ENCODE results near the gene CMC1.
"Not testable (repeated sequence)": the region's sequence is repeated elsewhere in the genome, so short reads cannot be mapped to it uniquely, and the experiment has no call there.

The CMC1 gene
- total RNA-seq = 8.6 to 100 (median 22.9) reads per million in 9 experiments

DNA sequence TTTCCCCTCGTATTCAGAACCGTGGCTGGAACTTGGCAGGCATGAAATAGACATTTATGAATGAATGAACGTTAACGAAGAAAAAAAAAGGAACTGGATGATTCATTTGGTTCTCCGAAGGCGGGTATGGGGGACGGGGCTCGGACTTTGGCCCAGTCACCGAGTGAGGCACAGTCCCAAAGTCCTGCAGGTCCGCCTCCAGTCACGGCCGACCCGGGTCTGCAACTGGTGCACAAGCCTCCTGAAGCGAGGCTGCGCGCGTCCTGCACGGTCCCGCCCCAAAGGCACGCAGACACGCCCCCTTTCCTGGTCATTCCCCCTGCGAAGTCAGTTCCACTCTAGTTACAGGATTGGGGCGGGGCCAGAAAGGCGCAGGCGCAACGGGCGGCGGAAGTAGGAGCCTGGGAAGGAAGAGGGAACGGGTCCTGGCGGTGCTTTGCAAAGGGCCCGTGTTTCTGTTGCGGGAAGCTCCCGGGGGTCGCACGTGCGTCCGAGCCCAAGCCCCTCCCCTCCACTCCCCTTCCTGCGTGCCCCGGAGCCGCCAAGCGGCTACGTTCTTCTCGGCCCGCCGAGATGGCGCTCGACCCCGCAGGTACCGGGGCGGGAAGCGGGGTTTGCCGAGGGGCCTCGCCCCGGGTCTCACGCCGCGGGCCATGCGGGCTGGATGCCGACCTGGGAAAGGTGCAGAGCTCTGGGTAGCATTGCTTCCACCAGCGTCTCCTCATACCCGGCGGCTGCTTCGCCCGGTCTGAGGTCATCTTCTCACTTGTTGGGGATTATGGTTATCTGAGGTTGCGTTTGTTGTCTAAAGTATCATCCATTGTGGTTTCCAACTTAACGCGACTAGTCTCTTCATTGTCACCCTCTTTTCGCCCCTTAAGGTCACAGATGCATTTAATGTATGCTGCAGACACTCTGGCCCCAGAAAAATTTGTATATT, at the start of gene CMC1:
Gene CMC1, plus strand, starts transcription at position 399 of the 940 bp plus-strand sequence. Its CDS starts 175 bp downstream, at position 574.
- Mint-ChIP-seq H3K4me1 (ENCODE audit: low read depth in 2 of 2) (peaks cover 35 to 62% of the 10 kb centered on the region in 2 donors), H3K9me3 (peaks cover 0 to 2% of the 10 kb centered on the region in 2 donors), H3K36me3 (ENCODE audit: insufficient read depth) (peaks cover 13% of the 10 kb centered on the region), H3K4me3 (peak within 1 kb of the TSS; percentile 93 to 95), H3K27ac (peak within 1 kb of the TSS; percentile 91 to 93), H3K27me3 (no peaks in the 10 kb centered on the region)
- DNase-seq = peak; percentile 73 to 77 (median 74)
- peak; percentile 72 for ATAC-seq (replicated peaks)

- no peak for ATAC-seq (replicated peaks)
- H3K27ac Mint-ChIP-seq = no peak overlapping the region
- no peaks in the 10 kb centered on the region for H3K27me3 Mint-ChIP-seq
- no peaks in the 10 kb centered on the region for H3K36me3 Mint-ChIP-seq (ENCODE audit: insufficient read depth)
- no peak overlapping the region for H3K4me3 Mint-ChIP-seq
- H3K4me1 Mint-ChIP-seq (ENCODE audit: low read depth in 2 of 2) = peaks cover 3 to 4% of the 10 kb centered on the region in 2 donors
- H3K9me3 Mint-ChIP-seq = no peaks in the 10 kb centered on the region
- DNase-seq = no peak
These were observed 43.3 kb upstream of the CMC1 start for GRCh38 chr3:28198161-28198560.

DNA sequence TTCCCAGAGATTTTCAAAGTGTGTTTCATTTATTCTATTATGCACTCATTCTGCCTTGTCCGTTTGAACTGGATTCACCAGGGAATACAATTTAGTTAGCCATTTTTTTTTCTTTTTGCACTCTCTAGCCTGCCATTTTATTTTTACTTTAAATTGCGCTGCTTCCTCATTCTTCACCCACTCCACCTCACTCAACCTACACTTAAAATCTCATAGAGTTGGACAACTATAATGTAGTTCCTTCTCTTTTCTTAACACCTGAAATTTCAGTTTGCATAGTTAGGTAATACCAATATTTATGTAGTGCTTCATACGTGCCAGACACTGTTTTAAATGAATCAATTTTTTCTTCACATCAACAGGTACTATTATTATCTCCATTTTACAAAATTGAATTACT, 42.4 kb upstream of the CMC1 start:
- ATAC-seq (replicated peaks) = no peak
- H3K36me3 Mint-ChIP-seq (ENCODE audit: insufficient read depth) = no peaks in the 10 kb centered on the region
- H3K4me1 Mint-ChIP-seq (ENCODE audit: low read depth in 2 of 2) = peaks cover 4 to 8% of the 10 kb centered on the region in 2 donors
- H3K27ac Mint-ChIP-seq = no peak overlapping the region
- H3K27me3 Mint-ChIP-seq = no peaks in the 10 kb centered on the region
- peaks cover 0 to 5% of the 10 kb centered on the region in 2 donors for H3K9me3 Mint-ChIP-seq
- no peak for DNase-seq
- no peak overlapping the region for H3K4me3 Mint-ChIP-seq

GRCh38 chr3:28199643-28200042, 41.8 kb upstream of the CMC1 start:
- H3K36me3 Mint-ChIP-seq (ENCODE audit: insufficient read depth); H3K9me3 Mint-ChIP-seq; H3K27ac Mint-ChIP-seq; ATAC-seq (replicated peaks); H3K27me3 Mint-ChIP-seq; DNase-seq; H3K4me1 Mint-ChIP-seq (ENCODE audit: low read depth in 2 of 2): not testable (repeated sequence)
- peak overlapping the region in 1 of 2 donors; percentile 10 for H3K4me3 Mint-ChIP-seq

DNA sequence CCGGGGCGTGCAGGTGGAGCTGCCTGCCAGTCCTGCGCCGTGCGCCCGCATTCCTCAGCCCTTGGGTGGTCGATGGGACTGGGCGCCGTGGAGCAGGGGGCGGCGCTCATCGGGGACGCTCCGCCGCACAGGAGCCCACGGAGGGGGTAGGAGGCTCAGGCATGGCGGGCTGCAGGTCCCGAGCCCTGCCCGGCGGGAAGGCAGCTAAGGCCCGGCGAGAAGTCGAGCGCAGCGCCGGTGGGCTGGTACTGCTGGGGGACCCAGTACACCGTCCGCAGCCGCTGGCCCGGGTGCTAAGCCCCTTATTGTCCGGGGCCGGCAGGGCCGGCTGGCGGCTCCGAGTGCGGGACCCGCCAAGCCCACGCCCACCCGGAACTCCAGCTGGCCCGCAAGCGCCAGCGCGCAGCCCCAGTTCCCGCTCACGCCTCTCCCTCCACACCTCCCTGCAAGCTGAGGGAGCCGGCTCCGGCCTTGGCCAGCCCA, 41.0 kb upstream of the CMC1 start:
- not testable (repeated sequence) for H3K9me3 Mint-ChIP-seq; H3K27me3 Mint-ChIP-seq; ATAC-seq (replicated peaks); H3K4me1 Mint-ChIP-seq (ENCODE audit: low read depth in 2 of 2); DNase-seq; H3K27ac Mint-ChIP-seq; H3K36me3 Mint-ChIP-seq (ENCODE audit: insufficient read depth)
- H3K4me3 Mint-ChIP-seq = peak overlapping the region; percentile 64 to 67

GRCh38 chr3:28206479-28206878, 34.9 kb upstream of the CMC1 start:
- Mint-ChIP-seq H3K4me3 (peak overlapping the region in 1 of 2 donors; percentile 75), H3K27me3 (no peaks in the 10 kb centered on the region), H3K4me1 (ENCODE audit: low read depth in 2 of 2) (peaks cover 17 to 56% of the 10 kb centered on the region in 2 donors), H3K36me3 (ENCODE audit: insufficient read depth) (no peaks in the 10 kb centered on the region), H3K27ac (peak overlapping the region in 1 of 2 donors; percentile 85), H3K9me3 (peaks cover 0 to 8% of the 10 kb centered on the region in 2 donors)
- no peak for DNase-seq
- no peak for ATAC-seq (replicated peaks)

GRCh38 chr3:28207000-28207733, 34.3 kb upstream of the CMC1 start:
- Mint-ChIP-seq H3K4me3 (peak overlapping the region; percentile 53 to 75), H3K27ac (peak overlapping the region in 1 of 2 donors; percentile 85), H3K27me3 (no peaks in the 10 kb centered on the region), H3K4me1 (ENCODE audit: low read depth in 2 of 2) (peaks cover 20 to 61% of the 10 kb centered on the region in 2 donors), H3K36me3 (ENCODE audit: insufficient read depth) (no peaks in the 10 kb centered on the region), H3K9me3 (peaks cover 0 to 8% of the 10 kb centered on the region in 2 donors)
- no peak for DNase-seq
- ATAC-seq (replicated peaks) = no peak

DNA sequence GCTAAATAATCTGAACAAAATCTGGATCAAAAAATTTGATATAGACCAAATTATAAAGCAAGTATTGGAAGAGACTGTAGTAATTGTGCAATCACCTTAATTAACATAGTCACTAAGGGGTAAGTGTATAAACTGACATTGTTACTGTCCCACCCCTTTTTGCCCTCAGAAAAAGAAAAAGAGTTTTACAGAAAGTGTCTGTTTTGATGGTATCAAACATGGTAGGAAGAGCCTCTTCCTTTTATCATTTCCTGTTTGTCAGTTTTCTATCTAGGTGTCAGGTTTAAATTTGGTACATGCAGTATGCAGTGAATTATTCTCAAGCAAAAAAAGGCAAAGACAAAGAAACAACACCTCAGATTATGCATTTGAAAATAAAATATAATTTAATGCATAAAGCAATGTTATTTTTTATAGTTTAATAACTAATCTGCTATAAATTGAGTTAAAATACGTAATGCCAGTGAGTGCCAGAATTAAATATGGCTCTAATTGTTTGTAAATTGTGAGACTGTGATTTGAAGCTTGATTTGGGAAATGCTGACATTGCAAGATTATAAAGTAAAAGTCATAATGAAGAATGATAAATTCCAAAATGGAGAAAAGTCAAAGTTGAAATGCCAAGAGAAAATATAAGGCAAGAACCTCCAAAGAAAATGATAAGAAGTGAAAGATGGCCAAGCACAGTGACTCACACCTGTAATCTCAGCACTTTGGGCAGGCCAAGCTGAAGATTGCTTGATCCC, 30.3 kb upstream of the CMC1 start:
- Mint-ChIP-seq H3K4me1 (ENCODE audit: low read depth in 2 of 2) (peaks cover 15 to 57% of the 10 kb centered on the region in 2 donors), H3K4me3 (peak overlapping the region; percentile 2 to 70), H3K9me3 (peaks cover 0 to 2% of the 10 kb centered on the region in 2 donors), H3K27me3 (no peaks in the 10 kb centered on the region), H3K27ac (peak overlapping the region; percentile 28 to 79), H3K36me3 (ENCODE audit: insufficient read depth) (no peaks in the 10 kb centered on the region)
- ATAC-seq (replicated peaks) = peak; percentile 90
- no peak for DNase-seq

DNA sequence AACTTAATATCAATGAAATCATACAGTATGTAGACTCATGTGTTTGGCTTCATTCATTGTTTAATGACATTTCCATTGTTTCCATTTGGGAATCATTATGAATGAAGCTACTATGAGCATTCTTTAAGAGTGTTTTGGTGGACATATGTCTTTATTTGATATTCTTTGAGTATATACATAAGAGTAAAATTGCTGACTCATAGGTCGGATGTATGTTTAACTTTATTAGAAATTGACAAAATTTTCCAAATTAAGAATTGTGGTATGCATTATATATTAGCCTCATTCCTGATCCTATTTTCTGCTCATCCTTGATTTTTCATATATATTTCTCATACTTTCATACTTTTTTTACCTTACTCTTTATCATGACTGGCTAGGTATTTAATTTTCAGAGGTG, 28.7 kb upstream of the CMC1 start:
- no peaks in the 10 kb centered on the region for H3K36me3 Mint-ChIP-seq (ENCODE audit: insufficient read depth)

DNA sequence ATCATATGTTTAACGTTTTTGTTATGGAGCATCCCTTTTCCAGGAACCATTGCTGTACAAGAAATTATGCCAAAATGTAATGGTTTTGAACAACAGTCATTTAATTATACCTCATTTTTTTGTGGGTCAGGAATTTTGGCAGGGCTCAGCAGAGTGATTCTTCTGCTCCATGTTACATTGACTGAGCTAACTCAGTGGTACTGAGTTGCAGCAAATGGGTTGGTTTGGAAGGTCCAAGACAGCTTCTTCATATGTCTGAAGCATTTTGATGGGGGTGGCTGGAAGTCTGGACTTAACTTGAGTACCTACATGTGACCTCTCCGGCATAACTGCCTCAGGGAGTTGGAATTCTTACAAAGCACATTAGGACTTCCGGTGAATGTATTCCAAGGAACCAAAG, 26.0 kb upstream of the CMC1 start:
- H3K9me3 Mint-ChIP-seq = peaks cover 2 to 6% of the 10 kb centered on the region in 2 donors
- H3K4me1 Mint-ChIP-seq (ENCODE audit: low read depth in 2 of 2) = peaks cover 23 to 56% of the 10 kb centered on the region in 2 donors
- H3K36me3 Mint-ChIP-seq (ENCODE audit: insufficient read depth) = no peaks in the 10 kb centered on the region
- H3K27me3 Mint-ChIP-seq = no peaks in the 10 kb centered on the region
- H3K4me3 Mint-ChIP-seq = no peak overlapping the region
- DNase-seq (no peak), ATAC-seq (replicated peaks) (no peak)
- H3K27ac Mint-ChIP-seq = peak overlapping the region; percentile 4 to 14

More for the DNA sequence above, 28.7 kb upstream of the CMC1 start:
- no peak for ATAC-seq (replicated peaks)
- Mint-ChIP-seq H3K4me3 (peak overlapping the region in 1 of 2 donors; percentile 4), H3K27me3 (no peaks in the 10 kb centered on the region), H3K27ac (no peak overlapping the region), H3K4me1 (ENCODE audit: low read depth in 2 of 2) (peaks cover 19 to 54% of the 10 kb centered on the region in 2 donors), H3K9me3 (peaks cover 0 to 2% of the 10 kb centered on the region in 2 donors)
- no peak for DNase-seq

GRCh38 chr3:28218071-28218916, 23.1 kb upstream of the CMC1 start:
- Mint-ChIP-seq H3K27ac (peak overlapping the region in 1 of 2 donors; percentile 69), H3K27me3 (no peaks in the 10 kb centered on the region), H3K4me3 (peak overlapping the region; percentile 6 to 52), H3K9me3 (peaks cover 5 to 6% of the 10 kb centered on the region in 2 donors), H3K4me1 (ENCODE audit: low read depth in 2 of 2) (peaks cover 19 to 40% of the 10 kb centered on the region in 2 donors), H3K36me3 (ENCODE audit: insufficient read depth) (no peaks in the 10 kb centered on the region)
- DNase-seq = no peak
- ATAC-seq (replicated peaks) = peak; percentile 41

DNA sequence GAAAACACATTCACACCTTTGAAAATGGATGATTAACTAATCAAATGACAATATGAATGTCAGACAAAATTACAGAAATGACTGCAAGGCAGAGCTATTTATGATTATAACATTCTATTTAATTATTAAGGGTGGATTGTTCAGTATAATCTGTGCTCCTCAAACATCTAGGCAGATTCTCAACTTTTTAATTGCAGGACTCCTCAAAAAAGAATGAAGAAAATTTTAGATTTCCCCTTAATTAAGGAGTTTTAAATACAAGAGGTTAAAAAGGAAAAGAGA, 22.6 kb upstream of the CMC1 start:
- no peak for ATAC-seq (replicated peaks)
- Mint-ChIP-seq H3K27ac (peak overlapping the region in 1 of 2 donors; percentile 69), H3K4me3 (peak overlapping the region in 1 of 2 donors; percentile 52), H3K27me3 (no peaks in the 10 kb centered on the region), H3K9me3 (peaks cover 5 to 6% of the 10 kb centered on the region in 2 donors), H3K4me1 (ENCODE audit: low read depth in 2 of 2) (peaks cover 19 to 40% of the 10 kb centered on the region in 2 donors), H3K36me3 (ENCODE audit: insufficient read depth) (no peaks in the 10 kb centered on the region)
- no peak for DNase-seq

All from effector memory CD8-positive, alpha-beta T cell (primary cell).